ENCODE results near the gene EPB41L2. TPM values are rescaled to one million over a fixed set of nuclear protein-coding genes. Genes with fewer than 3 reads are reported as not detected.

Gene EPB41L2
- total RNA-seq, 1 donor from 2014 or later, result 38.3 TPM

DNA sequence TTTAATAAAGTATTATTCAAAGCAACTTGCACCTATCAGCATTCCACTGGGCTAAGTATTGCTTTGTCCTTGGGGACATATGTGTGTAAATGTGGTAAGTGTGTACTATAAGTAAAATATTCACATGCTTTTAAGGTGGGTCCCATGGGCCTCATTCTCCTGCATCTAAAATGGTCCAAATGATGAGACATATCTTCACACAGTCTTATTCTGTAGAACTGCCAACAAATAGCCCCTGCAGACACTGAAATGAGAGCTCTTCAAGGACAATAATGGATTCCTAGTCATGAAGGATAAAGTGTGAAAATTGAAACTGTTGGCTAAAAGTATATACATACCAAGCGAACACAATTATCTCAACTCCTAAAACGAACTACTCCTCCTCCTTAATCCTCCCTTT lies 154.1 kb downstream of the EPB41L2 start:
- no peak overlapping the region for H3K4me3 ChIP-seq (ENCODE audit: low read depth, low read length)
- TF ChIP-seq, protein P1, sequence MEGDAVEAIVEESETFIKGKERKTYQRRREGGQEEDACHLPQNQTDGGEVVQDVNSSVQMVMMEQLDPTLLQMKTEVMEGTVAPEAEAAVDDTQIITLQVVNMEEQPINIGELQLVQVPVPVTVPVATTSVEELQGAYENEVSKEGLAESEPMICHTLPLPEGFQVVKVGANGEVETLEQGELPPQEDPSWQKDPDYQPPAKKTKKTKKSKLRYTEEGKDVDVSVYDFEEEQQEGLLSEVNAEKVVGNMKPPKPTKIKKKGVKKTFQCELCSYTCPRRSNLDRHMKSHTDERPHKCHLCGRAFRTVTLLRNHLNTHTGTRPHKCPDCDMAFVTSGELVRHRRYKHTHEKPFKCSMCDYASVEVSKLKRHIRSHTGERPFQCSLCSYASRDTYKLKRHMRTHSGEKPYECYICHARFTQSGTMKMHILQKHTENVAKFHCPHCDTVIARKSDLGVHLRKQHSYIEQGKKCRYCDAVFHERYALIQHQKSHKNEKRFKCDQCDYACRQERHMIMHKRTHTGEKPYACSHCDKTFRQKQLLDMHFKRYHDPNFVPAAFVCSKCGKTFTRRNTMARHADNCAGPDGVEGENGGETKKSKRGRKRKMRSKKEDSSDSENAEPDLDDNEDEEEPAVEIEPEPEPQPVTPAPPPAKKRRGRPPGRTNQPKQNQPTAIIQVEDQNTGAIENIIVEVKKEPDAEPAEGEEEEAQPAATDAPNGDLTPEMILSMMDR (conservative IDR thresholded peaks at IDR 0.05; ENCODE audit: low read depth, low read length), result no peak
- no peak for DNase-seq (ENCODE audit: low read depth)

DNA sequence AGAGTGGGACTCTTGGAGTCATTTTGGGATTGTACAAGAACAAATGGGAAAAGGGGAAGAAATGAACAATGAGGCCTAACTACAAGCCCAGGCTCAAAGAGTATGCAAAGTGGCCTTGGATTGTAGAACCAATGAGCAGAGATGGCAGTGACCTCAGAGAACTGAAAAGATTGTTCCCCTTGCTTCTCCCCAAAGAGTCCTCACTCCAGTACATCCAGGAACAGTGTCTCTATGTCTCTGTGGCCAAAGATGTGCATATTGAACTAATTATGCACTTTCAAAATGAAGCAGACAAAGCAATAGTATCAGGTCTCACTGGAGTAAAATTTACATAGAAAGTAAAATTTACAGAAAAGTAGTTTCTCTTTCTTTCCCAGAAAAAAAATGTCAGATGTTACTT lies 154.9 kb downstream of the EPB41L2 start:
- TF ChIP-seq, protein P1 (conservative IDR thresholded peaks at IDR 0.05; ENCODE audit: low read depth, low read length), result no peak
- DNase-seq (ENCODE audit: low read depth), result no peak
- no peak overlapping the region for H3K4me3 ChIP-seq (ENCODE audit: low read depth, low read length)

DNA sequence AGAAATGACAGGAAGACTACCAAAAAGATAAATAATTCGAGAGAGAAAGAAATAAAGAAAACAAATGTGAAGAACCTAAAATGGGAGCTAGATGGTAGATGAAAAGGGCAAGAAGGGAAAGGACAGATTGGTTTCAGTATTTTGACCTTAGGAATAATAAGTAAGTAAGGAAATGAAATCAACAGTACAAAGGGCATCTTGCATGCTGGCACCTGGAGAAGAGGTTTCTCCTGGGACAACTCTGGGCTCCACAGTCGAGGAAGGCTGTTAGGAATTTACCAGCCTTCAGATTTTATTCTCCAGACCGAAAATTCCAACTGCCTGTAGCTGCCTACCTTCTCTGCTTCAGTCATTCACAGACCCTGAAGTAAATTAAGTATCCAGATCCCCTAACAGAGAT lies 155.4 kb downstream of the EPB41L2 start:
- no peak overlapping the region for H3K4me3 ChIP-seq (ENCODE audit: low read depth, low read length)
- DNase-seq (ENCODE audit: low read depth), result no peak
- TF ChIP-seq, protein P1 (conservative IDR thresholded peaks at IDR 0.05; ENCODE audit: low read depth, low read length), result no peak

DNA sequence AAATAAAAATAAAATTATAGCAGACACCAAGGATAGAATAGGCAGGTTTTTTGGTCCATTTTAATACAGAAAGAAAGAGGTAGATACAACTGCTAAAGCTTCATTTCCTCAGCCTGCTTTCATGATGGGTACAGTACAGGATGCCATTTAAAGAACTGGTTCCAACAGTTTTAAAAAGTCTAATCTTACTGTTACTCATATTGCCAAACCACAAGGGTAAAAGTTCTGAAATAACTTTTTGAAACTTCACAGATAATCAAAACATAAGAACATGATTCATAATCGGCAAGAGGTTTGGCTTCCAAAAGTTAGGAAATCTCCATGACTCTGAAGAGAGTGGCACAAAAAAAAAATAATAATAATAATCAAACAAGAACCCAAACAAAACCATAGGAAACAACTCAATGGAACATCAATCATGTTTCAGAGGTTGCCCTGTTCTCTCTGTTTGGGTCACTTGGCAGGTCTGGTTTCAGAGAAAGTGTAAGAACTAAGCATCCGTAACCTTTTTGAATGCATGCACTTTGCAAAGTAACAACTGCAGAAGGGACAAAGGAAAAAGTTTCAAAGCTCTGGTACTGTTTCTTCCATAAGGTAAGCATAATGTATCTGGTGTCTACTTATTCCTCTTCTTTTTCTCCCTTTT lies 156.2 kb downstream of the EPB41L2 start:
- H3K4me3 ChIP-seq (ENCODE audit: low read depth, low read length), result no peak overlapping the region
- TF ChIP-seq, protein P1 (conservative IDR thresholded peaks at IDR 0.05; ENCODE audit: low read depth, low read length), result no peak
- no peak for DNase-seq (ENCODE audit: low read depth)

DNA sequence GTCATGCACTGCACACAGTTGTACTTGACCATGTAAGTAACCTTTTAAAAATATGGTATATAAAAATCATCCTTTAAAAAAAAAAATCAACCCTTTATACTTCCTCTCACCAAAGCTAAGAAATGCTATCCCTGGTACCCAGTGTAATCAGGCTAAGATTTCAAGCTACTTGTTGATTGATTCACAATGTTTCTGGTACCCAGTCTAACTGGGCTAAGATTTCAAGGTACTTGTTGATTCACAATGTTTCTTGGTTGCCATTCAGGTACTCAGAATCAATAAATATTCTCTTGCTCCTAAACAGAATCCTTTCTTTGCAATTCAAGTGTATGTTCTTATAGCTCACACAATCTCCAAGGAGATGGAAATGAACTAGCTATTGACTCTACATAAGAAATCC lies 159.4 kb downstream of the EPB41L2 start:
- DNase-seq (ENCODE audit: low read depth), result no peak
- no peak overlapping the region for H3K4me3 ChIP-seq (ENCODE audit: low read depth, low read length)
- TF ChIP-seq, protein P1 (conservative IDR thresholded peaks at IDR 0.05; ENCODE audit: low read depth, low read length), result no peak

DNA sequence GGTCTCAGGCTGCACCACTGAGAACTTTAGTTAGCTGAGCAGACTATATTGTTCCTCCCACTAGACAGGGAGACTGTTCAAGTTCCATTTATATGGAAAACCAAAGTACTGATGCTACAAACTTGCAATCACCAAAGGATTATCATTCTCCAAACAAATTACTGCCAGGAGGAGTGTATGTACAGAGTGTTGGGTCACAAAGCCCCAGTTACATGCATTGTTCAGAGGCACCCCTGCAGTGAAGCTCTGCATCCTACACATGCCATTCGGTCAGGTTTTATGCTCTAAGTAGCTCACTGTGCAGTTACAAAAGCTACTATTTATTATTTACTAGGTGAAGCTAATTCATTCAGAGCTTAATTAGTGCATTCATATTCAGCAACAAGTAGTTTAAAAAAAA lies 160.0 kb downstream of the EPB41L2 start:
- TF ChIP-seq, protein P1 (conservative IDR thresholded peaks at IDR 0.05; ENCODE audit: low read depth, low read length), result no peak
- no peak overlapping the region for H3K4me3 ChIP-seq (ENCODE audit: low read depth, low read length)
- DNase-seq (ENCODE audit: low read depth), result no peak

DNA sequence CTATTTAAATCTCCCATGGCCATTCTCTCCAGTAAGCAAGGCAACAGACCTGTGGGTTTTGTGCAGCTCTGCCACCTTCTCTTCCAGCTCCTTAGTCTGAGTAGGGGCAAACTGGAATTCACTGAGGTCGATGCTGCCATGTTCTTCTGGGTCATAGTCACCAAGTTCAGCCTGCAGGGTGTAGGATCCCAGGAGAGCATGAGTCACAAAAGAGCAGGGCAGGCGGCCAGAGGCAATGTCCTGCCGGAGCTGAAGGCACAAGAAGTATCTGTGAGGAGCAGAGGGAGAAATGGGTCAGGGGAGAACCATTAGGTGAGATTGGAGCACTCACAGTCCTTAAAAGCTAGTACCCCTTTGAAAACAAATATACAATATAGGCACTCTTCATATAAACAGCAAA lies 162.1 kb downstream of the EPB41L2 start:
- DNase-seq (ENCODE audit: low read depth), result peak; percentile 32
- TF ChIP-seq, protein P1 (conservative IDR thresholded peaks at IDR 0.05; ENCODE audit: low read depth, low read length), result no peak
- no peak overlapping the region for H3K4me3 ChIP-seq (ENCODE audit: low read depth, low read length)

Data from epithelial cell of proximal tubule (primary cell).